GM12878 (cell line): ENCODE data around the gene CACNA1B. TPM values are rescaled to one million over a fixed set of nuclear protein-coding genes. Genes with fewer than 3 reads are reported as not detected.

Experiments used
- ATAC-seq: fragments of 200-7000 bp; cut with Tn5 transposase; 3 replicates; pipeline ENCODE4 v1.9.1; 2020; ENCODE audit warnings: mild to moderate bottlenecking, moderate library complexity
- BruUV-seq: library from RNA; stranded (reverse); fragments of 400-500 nt; replicated peaks from 2 replicates; lab custom pipeline; 2021; lab: Mats Ljungman, UMichigan
- CTCF ChIA-PET: fragments of 300-600 bp; sonication (Branson Sonifier 250); formaldehyde crosslinking; extraction: SDS; loops from one replicate; lab custom pipeline; 2021; ENCODE audit warnings: inconsistent platforms; lab: Yijun Ruan, JAX
- POLR2A ChIA-PET: fragments of 350-600 bp; formaldehyde crosslinking; extraction: SDS; loops from one replicate; lab custom pipeline; 2021; ENCODE audit warnings: inconsistent platforms; lab: Charles Lee
- RAD21 ChIA-PET: fragments of 300-600 bp; sonication (Branson Sonifier 250); formaldehyde crosslinking; loops from one replicate; lab custom pipeline; 2023; ENCODE audit warnings: antibody characterized with exemption; ENCODE audit not compliant: unreplicated experiment; lab: Charles Lee
- SMC1A ChIA-PET: fragments of 300-600 bp; sonication (Branson Sonifier 250); formaldehyde crosslinking; loops from one replicate; lab custom pipeline; 2023; ENCODE audit not compliant: unreplicated experiment, uncharacterized antibody; lab: Charles Lee
- DNase-seq: peaks from one replicate; pipeline ENCODE4 v3.0.0-alpha.2; 2011; ENCODE audit warnings: low read depth, low spot score
- FAIRE-seq: peaks from 3 replicates; lab custom pipeline; 2011; peaks lifted over from hg19 to GRCh38; lab: Jason Lieb, UNC
- H2AFZ ChIP-seq: 2 replicates; pipeline ENCODE4 v1.6.0; 2011; ENCODE audit warnings: low read depth, low read length, control low read depth; ENCODE audit not compliant: control insufficient read depth
- H3K27ac ChIP-seq: 2 replicates; pipeline ENCODE4 v1.5.1; 2011; ENCODE audit warnings: control low read depth; ENCODE audit not compliant: control insufficient read depth, insufficient read depth
- H3K27me3 ChIP-seq, 2 experiments: replicated peaks in 1 of 2; 2 replicates each; pipeline versions ENCODE4 v1.6.0 to v1.6.1; 2011; ENCODE audit warnings: low read length in 1 of 2; ENCODE audit not compliant: control insufficient read depth in 2 of 2, insufficient read depth in 2 of 2
- H3K36me3 ChIP-seq, 2 experiments: 2 replicates each; pipeline ENCODE4 v1.5.1; 2011; ENCODE audit warnings: low read length in 1 of 2; ENCODE audit not compliant: control insufficient read depth in 2 of 2, insufficient read depth in 2 of 2
- H3K4me1 ChIP-seq: 2 replicates; pipeline ENCODE4 v1.6.1; 2011; ENCODE audit warnings: mild to moderate bottlenecking, low read length, moderate library complexity, mixed read lengths; ENCODE audit not compliant: control insufficient read depth, insufficient read depth
- H3K4me2 ChIP-seq: 2 replicates; pipeline ENCODE4 v1.6.0; 2011; ENCODE audit warnings: control low read depth; ENCODE audit not compliant: control insufficient read depth, insufficient read depth
- H3K4me3 ChIP-seq: fragments of 200-600 bp; sonication (generic); 2 replicates; pipeline ENCODE4 v1.5.1; 2016
- H3K79me2 ChIP-seq: 2 replicates; pipeline ENCODE4 v1.6.0; 2011; ENCODE audit warnings: low read length; ENCODE audit not compliant: control insufficient read depth, insufficient read depth
- H3K9ac ChIP-seq: 2 replicates; pipeline ENCODE4 v1.8.0; 2011; ENCODE audit warnings: low read length, control low read depth, mixed read lengths; ENCODE audit not compliant: control insufficient read depth, insufficient read depth
- H3K9me3 ChIP-seq: replicated peaks from 3 replicates; pipeline ENCODE4 v1.5.1; 2011; ENCODE audit warnings: mild to moderate bottlenecking, low read length; ENCODE audit not compliant: control insufficient read depth, insufficient read depth
- H4K20me1 ChIP-seq: 2 replicates; pipeline ENCODE4 v1.6.0; 2011; ENCODE audit not compliant: control insufficient read depth, insufficient read depth
- ASH2L ChIP-seq: fragments of 300-600, 200-600 bp; sonication (generic); IDR thresholded peaks from 2 replicates; pipeline ENCODE4 v1.6.1; 2017; ENCODE audit warnings: low read depth, mild to moderate bottlenecking, borderline replicate concordance
- HDAC2 ChIP-seq: fragments of 200-600 bp; sonication (generic); IDR thresholded peaks from 2 replicates; pipeline ENCODE4 v1.6.1; 2017
- HDGF ChIP-seq: fragments of 450-650 bp; IDR thresholded peaks from 2 replicates; pipeline ENCODE4 v1.6.1; 2016; ENCODE audit warnings: antibody characterized with exemption
- IKZF1 ChIP-seq: fragments of 450-650 bp; conservative IDR thresholded peaks from 2 replicates; pipeline ENCODE4 v1.6.1; 2017; ENCODE audit warnings: antibody characterized with exemption, mild to moderate bottlenecking
- JUND ChIP-seq: IDR thresholded peaks from 2 replicates; pipeline ENCODE4 v1.6.1; 2012; ENCODE audit warnings: low read depth, mild to moderate bottlenecking, low read length, improper control_type of control experiment, moderate library complexity
- KLF5 ChIP-seq: fragments of 450-650 bp; IDR thresholded peaks from 2 replicates; pipeline ENCODE4 v1.6.1; 2014; ENCODE audit warnings: mild to moderate bottlenecking; ENCODE audit not compliant: partially characterized antibody
- PAX8 ChIP-seq: fragments of 450-650 bp; IDR thresholded peaks from 2 replicates; pipeline ENCODE4 v1.6.1; 2017; ENCODE audit warnings: mild to moderate bottlenecking, moderate library complexity
- POLR2AphosphoS2 ChIP-seq: IDR thresholded peaks from 2 replicates; pipeline ENCODE4 v1.6.1; 2011; ENCODE audit warnings: low read depth, mild to moderate bottlenecking, low read length, improper control_type of control experiment, moderate library complexity
- RCOR1 ChIP-seq: conservative IDR thresholded peaks from 2 replicates; pipeline ENCODE4 v1.6.1; 2012; ENCODE audit warnings: low read depth, low read length, improper control_type of control experiment
- SMC3 ChIP-seq: IDR thresholded peaks from 2 replicates; pipeline ENCODE4 v1.6.1; 2011; ENCODE audit warnings: low read length, improper control_type of control experiment, borderline replicate concordance
- SPI1 ChIP-seq: IDR thresholded peaks from 2 replicates; pipeline ENCODE4 v1.6.1; 2011; ENCODE audit warnings: low read depth, mild to moderate bottlenecking, low read length, moderate library complexity, borderline replicate concordance; ENCODE audit not compliant: insufficient read depth
- ZNF384 ChIP-seq: IDR thresholded peaks from 2 replicates; pipeline ENCODE4 v1.6.1; 2012; ENCODE audit warnings: low read depth, mild to moderate bottlenecking, low read length, improper control_type of control experiment, borderline replicate concordance
- WGBS: methylation state at CpG from one replicate; pipeline ENCODE4 v1.1.6; 2016; ENCODE audit warnings: low lambda C conversion rate; ENCODE audit not compliant: insufficient replicate concordance, insufficient coverage; ENCODE audit errors: missing lambda C conversion rate; 5-methylcytosine and 5-hydroxymethylcytosine counted together
- in situ Hi-C: fragments of 300-500 bp; cut with MboI; formaldehyde crosslinking; loops from 9 replicates; pipeline ENCODE4 v1.14.3; 2018; ENCODE audit warnings: mixed read lengths
- intact Hi-C: fragments of 100-400 bp; cut with micrococcal nuclease; formaldehyde crosslinking; loops from one replicate; pipeline ENCODE4 v1.14.2; 2022; ENCODE audit not compliant: unreplicated experiment
- polyA plus RNA-seq, 11 experiments: library from polyadenylated mRNA; depleted of rRNA in 4 of 11; unstranded in 6 of 11; stranded (reverse) in 5 of 11; fragments of >200 nt; fragmentation: Nextera tagmentation in 4 of 11; fragmentation: Illumina TruSeq in 1 of 11; extraction: Ambion mirVana in 4 of 11; extraction: Trizol in 1 of 11; gene quantifications; 1 replicate in 1 of 11; 2 replicates in 10 of 11; pipeline versions ENCODE4 v1.2.1 to v1.2.3, GENCODE V29; 2011 to 2016; ENCODE audit warnings: inconsistent platforms in 2 of 11, missing spikeins in 2 of 11, low read depth in 1 of 11
- total RNA-seq, 4 experiments: library from RNA; depleted of rRNA in 3 of 4; stranded (reverse); fragments of >200 nt in 3 of 4; fragmentation: Illumina TruSeq in 1 of 4; extraction: Trizol in 1 of 4; gene quantifications; 2 replicates each; pipeline versions ENCODE4 v1.2.1 to v1.2.3, GENCODE V29; 2013 to 2021

The CACNA1B gene
- total and polyA plus RNA-seq, 10 of the 15 experiments (the other 5 are each of a cell fraction or from before 2014, with no cell fraction given), result 0.01 to 0.03 (median 0.01) TPM; not detected in 7

GRCh38 chr9:138067613-138068367 is 190.2 kb downstream of the CACNA1B start:
- Histone ChIP-seq H3K27me3 (peaks cover 0 to 1% of the 10 kb centered on the region in 2 experiments; a peak in 2 of 4 replicates), H3K27ac (no peak overlapping the region), H3K4me2 (no peak overlapping the region), H3K36me3 (no peaks in the 10 kb centered on the region), H4K20me1 (no peaks in the 10 kb centered on the region), H3K4me1 (no peaks in the 10 kb centered on the region), H3K4me3 (no peak overlapping the region), H3K9ac (no peak overlapping the region), H2AFZ (no peak overlapping the region), H3K9me3 (no peaks in the 10 kb centered on the region), H3K79me2 (no peaks in the 10 kb centered on the region)
- FAIRE-seq (no peak), ATAC-seq (no peak), DNase-seq (no peak)
- ChIA-PET SMC1A (no interaction called here), POLR2A (no interaction called here), RAD21 (no interaction called here), CTCF (no interaction called here)
- no TSS peak for BruUV-seq
- no peak for TF ChIP-seq SMC3
- TF ChIP-seq HDAC2, result no peak
- no peak for TF ChIP-seq SPI1
- TF ChIP-seq KLF5, result no peak
- TF ChIP-seq HDGF, result no peak
- no peak for TF ChIP-seq PAX8
- no peak for TF ChIP-seq IKZF1
- TF ChIP-seq RCOR1, result no peak
- in situ Hi-C loops, result no loop called here
- intact Hi-C loops, result no loop called here
- WGBS, result 64% methylated on average over 17 of the region's 17 CpGs

GRCh38 chr9:138068601-138069035 is 191.0 kb downstream of the CACNA1B start:
- ChIA-PET POLR2A (no interaction called here), RAD21 (no interaction called here)
- intact Hi-C loops, result no loop called here

More at GRCh38 chr9:138068601-138069035, 191.0 kb downstream of the CACNA1B start:
- H3K4me1 ChIP-seq, result no peaks in the 10 kb centered on the region
- H3K79me2 ChIP-seq, result no peaks in the 10 kb centered on the region
- peaks cover 0 to 1% of the 10 kb centered on the region in 2 experiments; a peak in 2 of 4 replicates for H3K27me3 ChIP-seq
- BruUV-seq, result no TSS peak
- in situ Hi-C loops, result no loop called here
- H2AFZ ChIP-seq, result no peak overlapping the region
- WGBS, result 49% methylated on average over 9 of the region's 9 CpGs
- SMC1A ChIA-PET, result no interaction called here
- H3K4me3 ChIP-seq, result no peak overlapping the region
- CTCF ChIA-PET, result no interaction called here
- TF ChIP-seq ASH2L (no peak), JUND (no peak), POLR2AphosphoS2 (no peak), ZNF384 (no peak)
- H3K4me2 ChIP-seq, result no peak overlapping the region
- ATAC-seq (no peak), DNase-seq (no peak), FAIRE-seq (no peak)
- H4K20me1 ChIP-seq, result no peaks in the 10 kb centered on the region
- no peaks in the 10 kb centered on the region for H3K36me3 ChIP-seq
- no peak overlapping the region for H3K27ac ChIP-seq
- no peak overlapping the region for H3K9ac ChIP-seq
- H3K9me3 ChIP-seq, result no peaks in the 10 kb centered on the region
